Stimulated activated CD8-positive, alpha-beta memory T cell treated with anti-CD3 and anti-CD28 coated beads, Interleukin-4, amount 100 ng/mL, for 24 hours (primary cell): ENCODE data around the gene TSPAN3.
A peak's percentile ranks its signal among the peaks of the same experiment; 100 is the strongest.

Experiments used
- DNase-seq: peaks from one replicate; pipeline ENCODE4 v3.0.0-alpha.2; 2020; ENCODE audit warnings: low read depth

The TSPAN3 gene

GRCh38 chr15:77070495-77071304 lies at the start of gene TSPAN3:
Gene TSPAN3, minus strand, starts transcription at chr15:77071109. Its CDS starts 155 bp downstream, at chr15:77070954.
- DNase-seq, result peak; percentile 91

- no peak for DNase-seq
Observed at GRCh38 chr15:77120576-77120975, 49.7 kb upstream of the TSPAN3 start.

DNA sequence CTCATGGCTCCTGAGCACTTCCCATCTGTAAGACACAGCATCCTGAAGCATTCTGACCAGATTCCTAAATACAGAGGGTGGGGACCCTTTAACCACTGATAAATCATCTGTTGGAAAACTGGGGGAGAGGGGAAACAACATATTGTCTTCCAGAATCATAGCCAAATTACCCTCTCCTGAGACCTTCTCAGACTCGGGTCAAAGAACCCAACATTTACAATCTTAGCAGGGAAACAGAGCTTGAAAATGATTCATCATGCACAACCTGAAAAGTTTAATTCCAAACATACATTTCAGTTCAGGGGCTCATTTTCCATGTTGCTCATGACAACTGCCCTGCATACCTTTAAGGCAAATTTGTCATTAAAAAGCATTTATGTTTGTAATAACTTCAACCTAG lies 48.5 kb upstream of the TSPAN3 start:
- no peak for DNase-seq

GRCh38 chr15:77118882-77119321 lies 48.0 kb upstream of the TSPAN3 start:
- no peak for DNase-seq

DNA sequence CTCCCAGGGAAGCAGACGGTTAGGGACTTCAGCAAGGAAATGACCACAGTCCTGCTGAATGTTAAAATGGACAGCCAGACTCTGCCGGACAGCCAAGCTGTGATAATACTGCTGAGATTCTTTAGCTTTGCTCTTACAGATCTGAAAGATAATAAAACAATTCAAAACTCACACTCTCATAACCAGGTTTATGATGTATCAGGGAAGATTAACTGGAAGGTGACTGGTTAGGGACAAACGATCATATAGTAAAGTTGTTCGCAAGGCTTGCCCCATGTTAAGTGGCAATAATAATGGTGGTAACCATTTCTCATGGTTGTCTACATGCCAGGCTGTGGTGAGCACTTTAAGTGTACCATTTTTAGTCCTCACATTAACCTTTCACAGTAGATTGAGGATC lies 44.3 kb upstream of the TSPAN3 start:
- DNase-seq, result no peak

- DNase-seq, result no peak
Observed at GRCh38 chr15:77112838-77113504, 42.1 kb upstream of the TSPAN3 start.

GRCh38 chr15:77111789-77112188 lies 40.9 kb upstream of the TSPAN3 start:
- DNase-seq, result no peak

- DNase-seq, result no peak
Observed at GRCh38 chr15:77107531-77108355, 36.8 kb upstream of the TSPAN3 start.

DNA sequence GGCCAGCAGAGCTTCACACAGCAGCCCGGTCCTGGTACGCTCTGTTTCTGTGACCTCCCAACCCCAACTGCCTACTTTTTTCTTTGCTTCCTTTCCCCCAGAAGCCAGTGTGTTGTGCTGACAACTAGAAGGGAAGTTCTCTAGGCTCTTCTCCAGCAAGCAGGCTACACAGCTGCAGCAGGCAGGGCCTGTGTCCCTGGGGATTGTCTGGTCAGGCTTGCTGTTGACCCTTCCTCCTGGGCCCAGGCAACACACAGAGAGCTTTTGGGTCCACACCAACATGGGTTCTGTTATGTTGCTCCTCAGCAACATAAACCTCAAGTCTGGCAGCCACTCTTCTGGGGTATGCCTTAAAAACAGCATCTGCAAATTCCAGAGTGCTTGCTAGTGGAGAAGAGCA lies 36.2 kb upstream of the TSPAN3 start:
- no peak for DNase-seq

- no peak for DNase-seq
Observed at GRCh38 chr15:77104155-77104554, 33.2 kb upstream of the TSPAN3 start.

- no peak for DNase-seq
Observed at GRCh38 chr15:77099741-77100463, 29.0 kb upstream of the TSPAN3 start.

GRCh38 chr15:77098572-77098971 lies 27.7 kb upstream of the TSPAN3 start:
- no peak for DNase-seq

- no peak for DNase-seq
Observed at GRCh38 chr15:77097921-77098320, 27.0 kb upstream of the TSPAN3 start.

GRCh38 chr15:77097248-77097721 lies 26.4 kb upstream of the TSPAN3 start:
- no peak for DNase-seq

DNA sequence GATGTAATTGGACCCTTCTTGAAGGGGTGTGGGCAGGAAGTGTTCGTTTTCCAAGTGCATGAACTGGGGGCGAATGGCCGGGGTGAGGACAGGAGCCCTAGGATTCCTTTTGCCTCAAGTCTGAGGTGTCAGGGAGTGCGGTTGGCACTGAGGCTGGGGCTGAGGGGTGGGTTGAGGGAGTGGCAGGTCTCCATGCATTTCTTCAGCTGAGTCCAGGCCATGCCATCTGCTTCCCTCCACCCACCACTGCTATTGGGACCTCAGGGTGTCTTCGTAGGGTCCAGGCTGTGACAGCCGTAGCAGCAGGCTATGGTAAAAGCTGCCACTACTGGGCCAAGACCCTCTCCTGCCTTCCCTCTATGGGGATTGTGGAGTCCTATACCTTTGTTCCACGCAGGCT lies 25.6 kb upstream of the TSPAN3 start:
- DNase-seq, result no peak

- DNase-seq, result no peak
Observed at GRCh38 chr15:77096138-77096537, 25.2 kb upstream of the TSPAN3 start.

GRCh38 chr15:77094397-77095030 lies 23.6 kb upstream of the TSPAN3 start:
- no peak for DNase-seq

GRCh38 chr15:77093436-77093835 lies 22.5 kb upstream of the TSPAN3 start:
- DNase-seq, result no peak

GRCh38 chr15:77091097-77091496 lies 20.2 kb upstream of the TSPAN3 start:
- no peak for DNase-seq

GRCh38 chr15:77087213-77087612 lies 16.3 kb upstream of the TSPAN3 start:
- DNase-seq, result no peak

DNA sequence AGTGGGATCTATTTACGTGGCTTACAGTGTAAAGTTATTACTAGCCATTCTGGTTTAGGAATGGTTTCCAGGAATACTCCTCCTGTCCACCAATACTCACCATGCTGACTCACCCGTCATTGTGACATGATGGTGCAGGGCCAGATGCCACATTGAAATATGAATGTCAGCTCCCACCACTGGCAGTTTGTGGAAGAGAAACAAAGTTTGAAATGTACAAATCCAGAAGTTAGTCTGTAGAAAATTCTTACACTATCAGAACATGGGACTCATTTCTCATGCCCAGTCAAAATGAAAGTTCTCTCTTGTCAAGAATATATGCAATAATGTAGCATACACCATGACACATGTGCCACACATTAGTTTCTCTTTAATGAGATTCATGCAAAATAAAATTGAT lies 14.4 kb upstream of the TSPAN3 start:
- DNase-seq, result no peak
